ENCODE results near the gene PEX26.
"Not testable (repeated sequence)": the region's sequence is repeated elsewhere in the genome, so short reads cannot be mapped to it uniquely, and the experiment has no call there.

The PEX26 gene

GRCh38 chr22:18071968-18072310 lies 5.9 kb upstream of the PEX26 start:
- DNase-seq, result no peak

- no peak for DNase-seq
Measured at GRCh38 chr22:18073467-18073866, 4.3 kb upstream of the PEX26 start.

- DNase-seq, result not testable (repeated sequence)
Measured at GRCh38 chr22:18073927-18074326, 3.9 kb upstream of the PEX26 start.

- DNase-seq, result no peak
Measured at GRCh38 chr22:18075101-18075719, 2.6 kb upstream of the PEX26 start.

GRCh38 chr22:18075720-18076497 lies 1.9 kb upstream of the PEX26 start:
- no peak for DNase-seq

- no peak for DNase-seq
Measured at GRCh38 chr22:18077087-18077638, 627 bp upstream of the PEX26 start.

GRCh38 chr22:18078329-18079041 lies 695 bp downstream of the PEX26 start:
- no peak for DNase-seq

- no peak for DNase-seq
Measured at GRCh38 chr22:18079706-18080233, 2.0 kb downstream of the PEX26 start.

GRCh38 chr22:18081416-18081815 lies 3.6 kb downstream of the PEX26 start:
- no peak for DNase-seq

- DNase-seq, result no peak
Measured at GRCh38 chr22:18082467-18082866, 4.7 kb downstream of the PEX26 start.

- DNase-seq, result no peak
Measured at GRCh38 chr22:18083406-18083805, 5.6 kb downstream of the PEX26 start.

GRCh38 chr22:18085188-18085587 lies 7.4 kb downstream of the PEX26 start:
- no peak for DNase-seq

- DNase-seq, result no peak
Measured at GRCh38 chr22:18087350-18087855, 9.6 kb downstream of the PEX26 start.

- DNase-seq, result no peak
Measured at GRCh38 chr22:18088825-18089568, 11.2 kb downstream of the PEX26 start.

- no peak for DNase-seq
Measured at GRCh38 chr22:18090286-18090685, 12.5 kb downstream of the PEX26 start.

- no peak for DNase-seq
Measured at GRCh38 chr22:18091478-18091877, 13.7 kb downstream of the PEX26 start.

GRCh38 chr22:18091916-18092526 lies 14.2 kb downstream of the PEX26 start:
- no peak for DNase-seq

- no peak for DNase-seq
Measured at GRCh38 chr22:18093661-18094060, 15.9 kb downstream of the PEX26 start.

- no peak for DNase-seq
Measured at GRCh38 chr22:18095101-18095805, 17.5 kb downstream of the PEX26 start.

- no peak for DNase-seq
Measured at GRCh38 chr22:18096823-18097222, 19.0 kb downstream of the PEX26 start.

- no peak for DNase-seq
Measured at GRCh38 chr22:18100781-18101180, 23.0 kb downstream of the PEX26 start.
